ENCODE data around the gene PBXIP1.

Gene PBXIP1

DNA sequence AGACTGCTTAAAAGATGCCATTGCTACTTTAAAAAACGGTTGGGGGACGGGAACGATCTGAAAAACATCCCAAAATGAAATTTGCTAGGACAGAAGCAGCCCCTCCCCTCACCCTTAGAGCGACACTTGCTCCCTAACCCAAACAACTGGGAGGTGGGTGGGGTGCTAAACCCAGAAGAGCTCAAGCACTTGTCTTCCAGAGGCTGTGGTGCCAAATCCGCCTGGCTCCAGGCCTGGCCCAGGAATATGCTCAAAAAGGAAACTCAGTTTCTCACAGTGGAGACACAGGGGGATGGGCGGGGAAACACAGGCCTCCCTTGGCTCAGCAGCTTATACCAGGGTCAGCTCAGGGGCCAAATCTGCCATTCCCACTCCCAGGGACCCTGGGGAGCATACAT is 644 bp upstream of the PBXIP1 start:
- DNase-seq = no peak

DNA sequence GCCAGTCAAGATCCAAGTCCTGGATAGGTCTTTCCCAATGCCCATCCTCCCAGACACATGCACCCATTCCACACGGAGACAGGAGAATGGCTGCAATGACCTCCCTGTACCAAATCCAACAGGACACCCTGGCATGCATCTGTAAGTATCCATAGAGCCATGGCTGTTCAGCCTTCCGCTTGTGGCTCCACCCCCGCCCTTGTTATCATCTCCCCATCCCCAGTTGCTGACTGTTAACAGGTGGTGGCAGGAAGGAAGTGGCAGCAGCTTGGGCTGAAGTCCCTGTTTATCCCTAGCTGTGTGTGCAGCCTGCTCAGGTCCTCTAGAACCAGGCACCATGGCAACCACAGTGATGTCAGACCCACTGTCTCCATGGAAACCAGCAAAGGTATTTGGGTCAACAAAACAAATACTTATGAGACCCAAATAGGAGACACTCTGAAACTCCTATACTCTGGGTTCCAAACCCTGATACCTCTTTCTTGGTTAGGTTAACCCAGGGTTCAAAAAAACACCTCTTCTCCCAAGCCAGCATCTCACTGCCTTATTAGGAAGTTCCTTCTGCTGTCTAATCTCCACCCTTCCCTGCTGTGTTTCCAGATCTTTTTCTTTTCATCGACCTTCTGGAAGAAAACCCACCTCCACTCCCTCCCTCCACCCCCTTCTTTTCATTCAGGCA is 721 bp downstream of the PBXIP1 start:
- DNase-seq = peak; percentile 72

DNA sequence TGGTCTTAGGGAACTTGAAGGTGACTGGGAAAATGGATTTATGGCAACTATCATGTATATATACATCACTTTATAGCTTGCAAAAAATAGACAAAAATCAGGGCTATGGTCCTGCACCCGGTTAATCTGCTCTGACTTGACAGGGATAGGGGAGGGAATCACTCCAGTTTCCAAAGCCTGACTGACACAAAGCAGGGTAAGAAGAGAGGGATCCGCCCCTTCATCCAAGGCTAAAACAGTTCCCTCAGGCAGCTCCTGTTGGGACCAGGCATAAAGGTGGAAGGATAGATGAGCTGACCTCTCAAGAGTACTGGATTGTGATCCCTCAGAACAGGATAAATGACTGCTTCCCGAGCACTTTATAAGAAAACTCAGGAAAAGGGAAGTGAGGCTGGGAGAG is 1.4 kb downstream of the PBXIP1 start:
- no peak for DNase-seq

DNA sequence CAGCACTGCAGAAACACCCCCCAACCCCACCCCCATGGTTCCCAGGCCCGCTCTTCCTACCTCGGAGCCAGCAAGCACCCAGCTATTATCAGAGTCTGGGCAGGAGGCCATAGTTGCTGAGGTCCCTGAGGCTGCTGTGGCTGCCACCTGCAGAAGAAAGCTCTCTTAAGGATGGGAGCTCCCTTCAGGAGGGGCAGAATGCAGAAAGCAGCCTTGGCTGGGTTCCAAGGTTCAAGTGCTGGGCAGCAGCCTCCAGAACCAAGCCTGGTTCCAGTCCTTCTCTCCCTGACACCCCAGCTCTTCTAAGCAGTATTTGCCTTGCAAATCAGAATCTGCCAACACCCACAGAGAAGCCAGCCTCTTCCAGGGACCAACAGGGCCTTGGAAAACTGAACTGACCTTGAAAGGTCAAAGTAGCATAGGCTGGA is 2.3 kb downstream of the PBXIP1 start:
- no peak for DNase-seq

DNA sequence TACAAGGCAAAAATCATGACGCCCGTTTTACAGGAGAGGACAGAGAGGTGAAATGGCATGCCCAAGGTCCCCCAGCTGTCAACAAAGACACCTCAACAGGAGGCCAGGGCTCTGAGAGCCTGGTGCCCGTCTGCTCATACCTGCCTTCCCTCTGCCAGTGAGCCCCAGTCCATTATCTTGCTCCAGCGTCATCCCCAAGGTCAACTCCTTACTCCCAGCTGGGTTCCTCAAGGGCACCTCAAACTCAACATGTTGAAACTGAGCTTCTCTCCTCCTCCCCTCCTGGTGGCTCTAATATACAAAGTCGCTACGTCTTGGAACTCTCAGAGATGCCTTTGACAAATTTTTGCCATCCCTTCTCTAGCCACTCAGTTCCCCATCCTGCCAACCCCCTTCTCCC is 3.2 kb downstream of the PBXIP1 start:
- no peak for DNase-seq

DNA sequence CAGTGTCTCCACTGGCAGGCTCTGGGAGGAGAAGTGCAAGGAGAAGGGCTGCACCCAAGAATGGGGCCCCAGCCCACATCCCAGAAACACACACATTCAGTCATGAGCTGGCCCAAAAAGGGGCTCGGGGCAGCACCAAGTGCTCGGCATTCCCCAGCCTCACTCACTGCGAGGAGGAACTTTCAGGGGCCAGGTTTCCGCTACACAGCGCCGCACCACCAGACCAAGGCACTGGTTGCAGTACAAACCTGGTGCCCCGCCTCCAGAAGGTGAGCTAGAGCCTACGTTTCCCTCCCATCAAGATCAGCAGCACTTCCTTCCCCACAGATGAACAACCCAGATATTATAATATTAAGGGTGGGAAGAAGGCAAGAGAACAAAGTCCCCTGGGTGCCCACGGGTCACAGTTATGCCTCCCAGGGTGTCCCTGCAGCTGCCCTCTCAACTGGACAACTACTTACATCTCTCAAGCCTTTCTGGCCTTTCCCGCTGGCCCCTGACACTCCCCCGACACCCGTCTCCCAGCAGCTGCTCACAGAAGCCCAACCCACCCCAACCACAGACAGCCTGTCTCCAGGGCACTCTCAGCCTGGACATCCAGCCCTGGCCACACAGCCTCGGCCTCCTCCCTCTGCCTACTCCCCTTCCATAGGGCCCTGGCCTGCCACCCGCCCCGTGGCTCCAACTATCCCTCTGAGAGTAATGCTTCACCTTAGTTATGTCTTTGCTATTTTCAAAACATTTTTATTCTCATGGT is 3.8 kb downstream of the PBXIP1 start:
- DNase-seq = no peak

DNA sequence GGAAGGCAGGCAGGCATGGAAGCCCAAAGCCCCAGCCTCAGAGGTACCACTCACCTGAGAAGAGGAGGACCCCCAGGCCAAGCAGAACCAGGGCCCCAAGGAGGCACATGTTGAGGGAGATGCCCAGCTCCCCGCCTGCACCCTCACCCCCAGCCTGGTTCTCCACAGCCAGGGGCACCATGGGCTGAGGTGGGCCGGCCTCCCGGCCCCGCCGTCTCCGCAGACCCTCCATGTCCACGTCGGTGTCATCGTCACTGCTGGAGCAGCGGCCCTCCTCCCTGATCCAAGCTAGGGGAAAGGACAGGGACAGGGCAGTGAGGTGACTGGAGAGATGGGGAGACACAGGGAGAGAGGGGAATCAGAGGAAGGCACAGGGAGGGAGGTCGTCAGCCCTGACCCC is 7.8 kb downstream of the PBXIP1 start:
- DNase-seq = no peak

DNA sequence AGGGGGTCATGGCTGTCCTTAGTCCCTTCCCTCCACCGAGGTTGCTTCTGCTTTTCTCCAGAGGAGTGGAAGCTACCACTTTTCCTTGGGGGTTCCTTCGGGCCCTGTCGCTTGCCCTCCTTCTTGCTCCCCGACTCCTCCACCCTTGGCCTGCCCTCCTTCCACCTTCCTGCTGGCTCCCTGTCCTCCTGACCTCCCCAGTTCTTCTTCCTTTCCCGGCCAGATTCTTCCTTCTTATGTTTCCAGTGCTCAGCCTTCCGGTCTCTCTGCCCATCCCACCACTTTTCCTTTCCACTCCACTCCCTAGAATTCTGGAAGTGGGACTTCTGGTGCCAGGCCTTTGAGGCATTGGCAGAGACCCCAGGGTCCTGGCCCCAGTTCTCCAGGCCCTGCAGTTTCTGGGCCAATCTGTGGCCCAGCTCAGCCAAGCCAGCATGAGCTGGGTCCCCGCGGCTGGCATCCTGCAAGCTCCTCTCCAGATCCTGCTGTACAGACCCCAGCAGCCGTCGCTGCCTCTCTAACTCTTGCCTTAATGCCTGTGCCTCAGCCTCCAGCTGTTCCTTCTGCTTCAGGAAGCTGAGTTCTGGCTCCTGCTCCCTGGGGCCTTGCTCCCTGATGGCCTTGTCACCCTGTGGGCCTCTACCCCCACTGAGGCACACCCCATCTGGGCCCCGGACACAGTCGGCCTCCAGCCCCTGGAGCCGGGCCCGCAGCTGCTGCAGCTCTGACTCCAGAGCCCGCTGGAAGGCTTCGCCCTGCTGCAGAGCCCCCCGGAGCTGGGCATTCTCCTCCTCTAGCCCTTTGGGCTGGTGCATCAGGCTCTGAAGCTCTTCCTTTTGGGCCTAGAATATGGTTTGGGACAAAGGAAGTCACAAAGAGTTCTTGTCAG is 9.7 kb downstream of the PBXIP1 start:
- DNase-seq = no peak

DNA sequence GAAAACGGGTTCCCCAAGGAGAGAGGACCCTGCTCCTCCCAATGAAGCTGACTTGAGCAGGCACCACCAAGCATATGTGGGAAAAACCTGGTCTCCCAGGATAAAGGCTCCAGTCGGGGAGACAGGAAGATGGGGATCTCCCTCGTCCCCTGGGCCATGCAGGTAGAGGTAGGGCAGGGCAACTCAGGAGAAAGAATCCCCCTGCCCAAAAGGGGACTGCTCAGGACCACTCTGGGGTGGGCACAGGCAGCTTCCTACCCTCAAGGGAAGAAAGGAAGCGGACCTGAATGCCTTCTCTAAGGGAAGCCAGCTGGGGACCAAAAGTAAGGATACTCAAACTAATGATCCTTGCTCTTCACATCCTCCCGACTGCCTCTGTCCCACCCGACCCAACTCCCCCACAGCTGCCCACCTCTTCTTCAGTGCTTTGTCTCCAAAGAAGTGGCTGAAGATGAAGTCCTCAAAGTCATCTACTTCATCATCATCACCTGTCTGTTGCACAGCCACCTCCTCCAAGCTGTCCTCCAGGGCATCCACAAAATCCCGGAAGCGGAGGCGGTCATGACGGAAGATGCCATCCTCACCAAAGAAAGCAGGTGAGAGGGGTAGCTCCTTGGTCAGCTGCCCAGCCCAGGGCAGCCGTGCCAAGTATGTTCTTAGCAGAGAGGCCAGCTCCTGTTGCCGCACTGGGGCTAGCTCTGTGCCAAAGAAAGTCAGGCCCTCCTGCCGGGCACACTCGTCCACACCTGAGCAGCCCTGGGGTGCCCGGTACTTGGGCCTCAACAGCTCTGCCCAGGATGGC is 10.5 kb downstream of the PBXIP1 start:
- no peak for DNase-seq

DNA sequence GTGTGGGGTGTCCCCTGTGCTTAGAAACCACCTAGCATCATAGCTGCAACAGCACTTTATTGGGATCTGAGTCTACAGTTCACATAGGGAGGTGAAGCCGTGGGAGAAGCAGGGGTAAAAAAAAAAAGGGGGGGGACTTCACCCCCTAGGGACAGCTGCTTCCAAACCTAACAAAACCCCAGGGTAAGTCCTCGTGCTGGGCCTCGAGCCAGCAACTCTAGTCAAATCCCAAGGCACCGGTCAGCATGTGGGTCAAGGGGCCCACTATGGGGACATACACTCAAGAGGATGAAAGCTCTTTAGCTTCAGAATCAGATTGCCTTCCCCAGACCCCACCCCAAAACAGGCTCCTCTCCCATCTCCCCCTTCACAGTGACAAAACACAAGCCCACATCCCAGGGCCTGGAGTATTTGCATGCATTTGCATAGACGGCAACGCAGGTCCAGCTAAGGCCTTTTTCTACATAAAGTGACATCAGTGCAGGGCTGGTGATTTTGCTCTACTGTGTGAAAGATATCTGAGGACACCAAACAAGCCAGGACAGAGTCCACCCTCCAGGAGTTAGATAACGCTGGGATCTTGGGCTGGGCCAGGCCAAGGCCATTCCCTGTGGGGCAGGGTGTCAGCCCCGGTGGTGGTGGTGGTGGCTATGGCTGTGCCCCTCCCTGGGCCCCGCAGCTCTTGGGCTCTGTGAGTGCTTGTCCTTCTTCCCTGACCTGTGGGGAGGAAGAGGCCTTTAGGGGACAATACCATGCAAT is 11.3 kb downstream of the PBXIP1 start:
- DNase-seq = no peak

DNA sequence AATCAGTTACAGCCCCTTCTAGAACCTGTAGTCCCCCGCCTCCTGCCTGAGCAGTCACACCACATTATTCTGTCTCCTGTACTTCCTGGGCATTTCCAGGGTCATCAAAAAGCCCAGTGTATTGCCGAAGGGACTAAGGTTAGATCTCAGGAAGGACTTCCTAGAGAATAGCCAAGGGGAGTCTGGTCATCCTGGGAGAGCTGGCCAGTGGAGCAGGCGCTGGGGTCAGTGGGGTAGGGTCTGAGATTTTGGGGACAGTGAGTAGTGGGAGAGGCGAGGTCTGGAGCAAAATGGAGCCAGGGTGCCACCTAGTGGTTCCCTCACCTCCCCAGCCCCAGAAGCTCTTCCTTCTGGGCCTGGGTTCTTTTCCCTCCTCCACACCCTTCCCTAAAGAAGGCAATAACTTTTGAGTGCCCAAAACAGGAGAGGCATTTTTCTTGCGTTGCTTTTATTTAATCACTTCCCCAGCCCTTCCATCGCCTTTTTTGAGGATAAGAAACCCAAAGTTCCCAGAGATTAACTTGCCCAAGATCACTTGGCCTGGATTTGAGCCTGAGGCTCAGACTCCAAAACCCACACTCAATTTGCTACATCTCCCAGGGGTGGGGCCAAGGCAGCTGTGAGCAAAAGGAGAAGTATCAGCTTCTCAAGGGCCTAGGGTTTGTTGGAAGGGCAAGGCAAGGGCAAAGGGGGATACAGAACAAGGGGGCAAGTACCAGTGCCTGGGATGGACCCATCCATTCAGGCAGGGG is 12.1 kb downstream of the PBXIP1 start:
- DNase-seq = no peak

DNA sequence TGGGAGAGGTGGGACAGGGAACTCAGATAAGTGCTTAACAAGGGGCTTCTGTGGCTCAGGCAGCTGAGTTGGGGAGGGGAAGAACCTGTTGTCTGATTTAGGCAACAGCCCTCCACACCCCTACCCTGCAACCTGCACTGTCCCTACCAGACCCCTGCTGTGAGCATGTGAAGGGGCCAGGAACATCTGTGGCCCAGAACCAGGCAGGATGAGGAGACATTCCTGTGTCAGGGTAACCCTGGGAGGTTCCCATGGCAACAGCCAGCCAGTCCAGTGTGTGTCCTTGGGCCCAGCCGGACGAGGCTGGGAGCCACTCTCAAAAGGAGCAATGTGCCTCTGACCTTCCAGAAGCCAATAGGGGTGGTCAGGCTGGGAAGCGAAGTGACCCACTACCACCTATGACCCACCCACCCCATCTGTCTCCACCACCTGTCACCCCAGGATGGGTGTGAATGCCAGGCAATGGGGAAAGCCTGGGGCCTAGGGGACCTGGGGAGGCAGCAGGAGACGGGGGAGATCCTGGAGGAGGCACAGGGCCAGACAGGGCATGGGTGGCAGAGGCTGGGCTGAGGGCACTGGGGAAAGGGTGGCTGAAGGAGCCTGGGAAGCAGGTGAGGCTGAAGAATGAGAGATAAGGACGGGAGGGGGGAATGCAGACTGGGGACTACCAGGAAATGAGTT is 14.4 kb downstream of the PBXIP1 start:
- DNase-seq = peak; percentile 77

DNA sequence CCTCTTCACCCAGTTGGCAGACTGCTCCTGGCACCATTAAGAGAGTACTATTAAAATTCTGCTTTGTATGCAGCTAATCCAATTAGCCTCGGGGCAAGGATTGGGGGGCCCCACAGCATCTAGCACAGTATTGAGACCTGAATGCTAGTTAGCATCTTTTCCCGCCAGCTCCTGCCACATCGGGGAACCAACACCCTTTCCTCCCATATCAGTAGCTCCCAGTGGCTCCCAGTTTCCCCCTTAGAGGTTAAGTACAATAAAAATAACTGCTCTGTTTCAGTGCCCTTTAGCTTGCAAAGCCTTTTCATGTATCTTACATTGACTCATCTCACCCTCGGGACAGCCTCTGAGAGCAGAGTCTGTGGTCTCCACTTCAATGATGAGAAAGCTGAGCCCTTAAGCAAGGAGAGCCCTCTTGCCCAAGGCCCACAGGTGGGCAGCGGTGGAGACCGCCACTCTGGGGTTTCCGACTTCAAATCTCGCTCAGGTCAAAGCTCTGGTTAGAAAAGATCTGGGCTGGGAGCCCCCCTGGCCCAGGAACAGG is 15.2 kb downstream of the PBXIP1 start:
- DNase-seq = no peak

DNA sequence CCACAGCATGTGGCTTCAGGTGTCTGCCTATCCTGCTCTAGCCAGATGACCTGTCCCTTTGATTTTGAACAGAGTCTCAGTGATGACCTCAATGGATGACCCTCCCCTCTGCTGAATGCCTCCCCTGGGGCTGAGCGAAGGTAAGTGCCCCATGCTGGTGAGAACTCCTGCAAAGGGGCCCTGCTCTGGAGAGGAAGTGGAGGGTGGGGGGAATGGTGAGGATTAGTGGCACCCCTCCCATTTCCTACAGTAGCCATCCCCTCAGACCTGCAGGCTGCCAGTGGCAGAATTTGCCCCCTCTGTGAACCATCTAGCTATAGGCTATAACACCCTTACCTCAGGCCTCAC is 15.7 kb downstream of the PBXIP1 start:
- peak; percentile 70 for DNase-seq

DNA sequence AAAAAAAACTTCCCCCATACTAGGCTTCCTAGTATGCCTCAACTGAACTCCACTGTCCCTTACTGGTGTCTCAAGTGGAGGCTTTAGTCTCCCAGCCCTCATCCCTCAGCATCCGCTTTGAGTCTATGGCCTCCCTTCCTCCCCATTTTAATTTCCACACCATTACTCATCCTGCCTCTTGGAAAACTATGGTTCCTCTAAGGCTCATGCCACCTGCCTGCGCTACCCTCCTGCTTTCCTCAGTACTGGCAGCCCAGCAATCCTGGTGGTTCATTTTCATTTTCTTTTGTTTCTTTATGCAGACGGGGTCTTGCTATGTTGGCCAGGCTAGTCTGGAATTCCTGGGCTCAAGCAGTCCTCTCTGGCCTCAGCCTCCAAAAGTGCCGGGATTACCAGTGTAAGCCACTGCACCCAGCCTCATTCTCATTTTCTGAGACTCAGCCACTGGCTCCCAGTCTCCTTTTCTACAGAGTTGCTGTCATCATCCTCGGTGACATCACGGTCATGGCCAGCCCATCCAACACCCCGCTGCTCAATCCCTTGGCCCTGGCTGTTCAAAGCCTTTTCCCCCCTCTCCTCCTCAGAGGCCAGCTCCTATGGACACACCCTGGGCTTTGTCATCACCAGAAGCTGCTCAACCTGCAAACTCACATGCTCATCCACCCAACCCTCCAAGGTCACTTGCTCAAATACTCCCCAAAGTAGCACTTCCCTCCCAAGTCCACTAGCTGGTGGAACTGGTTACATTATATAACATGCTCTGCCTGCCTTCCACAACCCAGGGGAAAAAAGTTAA is 17.1 kb downstream of the PBXIP1 start:
- DNase-seq = no peak

DNA sequence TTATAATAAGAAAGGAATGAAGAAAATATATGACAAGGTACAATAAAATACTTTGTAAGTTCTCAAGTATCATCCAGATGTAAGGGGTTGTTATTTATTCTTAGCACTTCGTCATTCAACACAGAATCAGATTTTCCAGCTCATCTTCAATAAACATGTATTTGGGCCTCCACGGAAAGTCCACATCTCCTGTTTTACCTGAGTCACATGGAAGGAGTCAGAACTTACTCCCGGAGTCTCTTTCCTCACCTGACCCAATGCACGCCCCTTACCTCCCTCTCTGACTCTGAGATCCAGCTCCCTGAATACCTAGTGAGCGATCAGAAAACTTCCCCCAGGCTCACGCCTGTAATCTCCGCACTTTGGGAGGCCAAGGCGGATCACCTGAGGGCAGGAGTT is 17.9 kb downstream of the PBXIP1 start:
- no peak for DNase-seq

DNA sequence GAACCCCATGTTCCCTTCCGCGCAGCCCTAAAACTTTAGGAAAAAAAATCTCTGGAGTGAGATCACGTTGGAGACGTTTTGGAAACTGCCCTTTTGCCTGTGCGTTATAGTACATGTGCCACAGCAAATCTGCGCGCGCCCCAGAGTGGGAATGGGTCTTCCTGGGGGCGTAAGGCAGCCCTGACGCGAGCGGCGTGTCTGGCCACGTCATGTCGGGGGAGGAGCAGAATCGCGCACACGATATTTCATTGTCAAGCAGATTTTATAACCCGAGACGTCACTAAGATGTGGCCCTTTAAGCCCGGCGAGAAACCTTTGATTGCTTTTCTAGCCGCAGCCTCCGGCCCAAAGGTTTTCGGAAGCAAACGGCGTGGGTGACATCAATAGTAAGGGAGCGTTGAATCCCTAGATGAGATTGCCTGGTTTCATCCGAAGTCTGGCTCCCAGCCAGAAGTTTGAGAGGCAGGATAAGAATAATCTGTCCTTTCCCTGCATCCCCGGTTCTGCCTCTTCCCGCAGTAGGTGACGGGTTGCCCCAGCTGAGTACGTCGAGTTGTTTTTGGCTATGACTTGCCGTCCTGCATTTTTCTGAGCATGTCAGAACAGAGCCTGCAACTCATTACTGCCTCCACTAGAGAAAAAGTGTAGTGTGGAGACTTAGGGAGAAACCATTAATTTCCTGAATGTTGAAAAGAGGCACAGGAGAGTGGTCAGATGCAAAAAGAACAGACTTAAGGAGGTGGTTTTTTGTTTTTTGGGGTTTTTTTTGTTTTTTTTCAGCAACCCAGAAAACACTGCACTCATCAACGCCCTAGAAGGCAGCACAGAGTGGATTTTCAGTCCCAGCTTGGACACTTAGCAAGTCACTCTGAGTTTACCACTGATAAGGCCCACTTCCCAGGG is 18.6 kb downstream of the PBXIP1 start:
- peak; percentile 89 for DNase-seq

DNA sequence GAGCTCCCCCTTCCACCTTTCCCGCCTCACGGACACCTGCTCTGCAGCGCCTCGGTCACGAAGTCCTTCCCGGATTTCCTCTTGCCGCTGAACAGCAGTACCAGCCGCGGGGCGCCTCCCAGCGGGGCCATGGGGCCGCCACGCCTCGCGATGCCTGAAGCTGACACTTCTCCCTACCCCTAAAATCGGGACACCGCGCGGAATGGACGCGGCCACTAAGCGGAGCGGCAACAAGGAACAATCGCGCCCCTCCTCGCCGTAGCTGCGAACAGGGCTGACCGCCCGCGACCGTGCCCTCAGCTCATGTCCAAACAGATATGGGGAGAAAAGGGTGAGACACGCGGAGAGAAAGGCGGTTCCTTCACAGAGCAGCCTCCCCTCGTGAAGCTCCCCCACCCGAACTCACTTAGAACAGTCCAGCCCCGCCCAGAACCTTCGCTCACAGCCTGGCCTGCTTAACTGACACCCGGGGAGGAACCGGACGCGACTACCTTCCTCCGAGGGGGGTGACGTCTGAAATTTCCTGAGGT is 19.3 kb downstream of the PBXIP1 start, which contains the start of gene PMVK:
Gene PMVK, minus strand, starts transcription at position 165 of the 530 bp plus-strand sequence. Its CDS starts 34 bp downstream, at position 131.
- peak; percentile 96 for DNase-seq

All from islet precursor cell (in vitro differentiated cells).